NT2/D1 (cell line): ENCODE measurements around the gene PDGFRA.

Experiments used
- DNase-seq: peaks from one replicate; pipeline ENCODE4 v3.0.0-alpha.2; 2011; ENCODE audit warnings: low read depth, low spot score
- H3K27me3 ChIP-seq: 2 replicates; pipeline ENCODE4 v1.6.0; 2011; ENCODE audit warnings: mild to moderate bottlenecking; ENCODE audit not compliant: insufficient read length, insufficient read depth
- H3K36me3 ChIP-seq: 2 replicates; pipeline ENCODE4 v1.6.1; 2011; ENCODE audit warnings: mild to moderate bottlenecking, low read length, mixed read lengths; ENCODE audit not compliant: insufficient read depth, insufficient read length
- H3K4me1 ChIP-seq: 2 replicates; pipeline ENCODE4 v1.5.1; 2011; ENCODE audit not compliant: insufficient read depth, insufficient read length
- H3K4me3 ChIP-seq: 2 replicates; pipeline ENCODE4 v1.5.1; 2011; ENCODE audit warnings: low read depth; ENCODE audit not compliant: insufficient read length
- H3K9ac ChIP-seq: 2 replicates; pipeline ENCODE4 v1.6.0; 2011; ENCODE audit warnings: low read depth; ENCODE audit not compliant: insufficient read length
- H3K9me3 ChIP-seq: 2 replicates; pipeline ENCODE4 v1.5.1; 2011; ENCODE audit warnings: mild to moderate bottlenecking, low read length; ENCODE audit not compliant: insufficient read depth
- SUZ12 ChIP-seq: IDR thresholded peaks from 2 replicates; pipeline ENCODE4 v1.6.1; 2011; ENCODE audit not compliant: insufficient read length, insufficient read depth; ENCODE audit errors: extremely low read depth
- YY1 ChIP-seq: IDR thresholded peaks from 2 replicates; pipeline ENCODE4 v1.6.1; 2011; ENCODE audit not compliant: insufficient read length, insufficient read depth
- ZNF274 ChIP-seq: IDR thresholded peaks from 2 replicates; pipeline ENCODE4 v1.6.1; 2011; ENCODE audit warnings: mild to moderate bottlenecking, low read depth, low read length

Gene PDGFRA

GRCh38 chr4:54228961-54229501 is at the start of gene PDGFRA:
Gene PDGFRA, plus strand, starts transcription at chr4:54229293. Its CDS starts 29,476 bp downstream, at chr4:54258769.
- Histone ChIP-seq H3K9ac (no peak within 1 kb of the TSS), H3K36me3 (no peaks in the 10 kb centered on the region), H3K27me3 (peaks cover 89% of the 10 kb centered on the region), H3K9me3 (no peaks in the 10 kb centered on the region; the same call in 1 of the 2 replicates), H3K4me3 (peak within 1 kb of the TSS; percentile 15), H3K4me1 (peaks cover 6% of the 10 kb centered on the region)
- TF ChIP-seq YY1 (no peak), SUZ12 (no peak), ZNF274 (no peak)
- DNase-seq = no peak

GRCh38 chr4:54184581-54184980 is 44.5 kb upstream of the PDGFRA start:
- Histone ChIP-seq H3K4me3 (no peak overlapping the region), H3K9me3 (no peaks in the 10 kb centered on the region), H3K4me1 (no peaks in the 10 kb centered on the region), H3K27me3 (no peaks in the 10 kb centered on the region), H3K36me3 (no peaks in the 10 kb centered on the region), H3K9ac (no peak overlapping the region)
- DNase-seq = no peak
- no peak for TF ChIP-seq YY1
- TF ChIP-seq ZNF274 = no peak
- no peak for TF ChIP-seq SUZ12

- H3K4me1 ChIP-seq = no peaks in the 10 kb centered on the region
- no peaks in the 10 kb centered on the region for H3K27me3 ChIP-seq
- H3K36me3 ChIP-seq = no peaks in the 10 kb centered on the region
- no peaks in the 10 kb centered on the region for H3K9me3 ChIP-seq
- H3K9ac ChIP-seq = no peak overlapping the region
- no peak for DNase-seq
- TF ChIP-seq ZNF274 = no peak
- TF ChIP-seq SUZ12 = no peak
- TF ChIP-seq YY1 = no peak
- no peak overlapping the region for H3K4me3 ChIP-seq
Measured at GRCh38 chr4:54185044-54185780, 43.9 kb upstream of the PDGFRA start.

- H3K27me3 ChIP-seq = no peaks in the 10 kb centered on the region
- H3K9me3 ChIP-seq = no peaks in the 10 kb centered on the region
- no peaks in the 10 kb centered on the region for H3K4me1 ChIP-seq
- DNase-seq = no peak
- H3K9ac ChIP-seq = no peak overlapping the region
- TF ChIP-seq SUZ12 = no peak
- no peak for TF ChIP-seq YY1
- TF ChIP-seq ZNF274 = no peak
- no peak overlapping the region for H3K4me3 ChIP-seq
- no peaks in the 10 kb centered on the region for H3K36me3 ChIP-seq
Measured at GRCh38 chr4:54185866-54186265, 43.2 kb upstream of the PDGFRA start.

- TF ChIP-seq SUZ12 (no peak), YY1 (no peak), ZNF274 (no peak)
- Histone ChIP-seq H3K27me3 (no peaks in the 10 kb centered on the region), H3K4me3 (no peak overlapping the region), H3K9me3 (no peaks in the 10 kb centered on the region), H3K36me3 (no peaks in the 10 kb centered on the region), H3K9ac (no peak overlapping the region), H3K4me1 (no peaks in the 10 kb centered on the region)
- DNase-seq = no peak
Measured at GRCh38 chr4:54186371-54186770, 42.7 kb upstream of the PDGFRA start.

- TF ChIP-seq ZNF274 (no peak), SUZ12 (no peak), YY1 (no peak)
Measured at GRCh38 chr4:54187148-54187547, 41.9 kb upstream of the PDGFRA start.

GRCh38 chr4:54189140-54189539 is 40.0 kb upstream of the PDGFRA start:
- Histone ChIP-seq H3K36me3 (no peaks in the 10 kb centered on the region), H3K4me1 (no peaks in the 10 kb centered on the region), H3K27me3 (no peaks in the 10 kb centered on the region), H3K9me3 (no peaks in the 10 kb centered on the region), H3K9ac (no peak overlapping the region), H3K4me3 (no peak overlapping the region)
- TF ChIP-seq SUZ12 (no peak), YY1 (no peak), ZNF274 (no peak)
- DNase-seq = no peak

More at GRCh38 chr4:54187148-54187547, 41.9 kb upstream of the PDGFRA start:
- H3K36me3 ChIP-seq = no peaks in the 10 kb centered on the region
- DNase-seq = no peak
- H3K27me3 ChIP-seq = no peaks in the 10 kb centered on the region
- no peaks in the 10 kb centered on the region for H3K4me1 ChIP-seq
- H3K4me3 ChIP-seq = no peak overlapping the region
- no peaks in the 10 kb centered on the region for H3K9me3 ChIP-seq
- no peak overlapping the region for H3K9ac ChIP-seq
